Measurements from ENCODE around the gene RNF212.

GRCh38 chr4:1031346-1031745 is 82.0 kb downstream of the RNF212 start:
- TF ChIP-seq CTCF (IDR thresholded peaks at IDR 0.05 in 4 of 5, conservative IDR thresholded peaks at IDR 0.05 in 1 of 5) (no peak), POLR2A (IDR thresholded peaks at IDR 0.05) (no peak)
